Stimulated activated CD4-positive, alpha-beta T cell treated with anti-CD3 and anti-CD28 coated beads, Interleukin-4, amount 100 ng/mL, for 1 hour (primary cell): ENCODE results near the gene GALE.
"Not testable (repeated sequence)": the region's sequence is repeated elsewhere in the genome, so short reads cannot be mapped to it uniquely, and the experiment has no call there.

Experiments used
- DNase-seq: peaks from one replicate; pipeline ENCODE4 v3.0.0-alpha.2; 2020

GALE gene

GRCh38 chr1:23800400-23801337 is at the start of gene GALE:
TSS of gene GALE (minus strand) at chr1:23800754. CDS start at chr1:23799007, 1,747 bp downstream.
- DNase-seq: peak; percentile 98

- no peak for DNase-seq
Measured at GRCh38 chr1:23848673-23849616, 48.4 kb upstream of the GALE start.

DNA sequence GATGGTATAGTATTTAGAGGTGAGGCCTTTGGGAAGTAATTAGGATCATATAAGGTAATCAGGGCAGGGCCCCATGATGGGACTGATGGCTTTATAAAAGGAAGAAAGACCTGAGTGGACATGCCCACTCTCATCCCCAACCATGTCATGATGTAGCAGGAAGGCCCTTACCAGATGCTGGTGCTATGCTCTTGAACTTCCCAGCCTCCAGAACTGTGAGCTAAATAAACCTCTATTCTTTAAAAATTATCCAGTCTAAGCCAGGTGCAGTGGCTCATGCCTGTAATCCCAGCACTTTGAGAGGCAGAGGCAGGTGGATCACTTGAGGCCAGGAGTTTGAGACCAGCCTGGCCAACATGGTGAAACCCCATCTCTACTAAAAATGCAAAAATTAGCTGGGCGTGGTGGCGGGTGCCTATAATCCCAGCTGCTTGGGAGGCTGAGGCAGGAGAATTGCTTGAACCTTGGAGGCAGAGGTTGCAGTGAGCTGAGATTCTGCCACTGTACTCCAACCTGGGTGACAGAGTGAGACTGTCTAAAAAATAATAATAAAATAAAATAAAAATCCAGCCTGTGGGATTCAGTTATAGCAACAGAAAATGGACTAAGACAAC is 47.0 kb upstream of the GALE start:
- not testable (repeated sequence) for DNase-seq

DNA sequence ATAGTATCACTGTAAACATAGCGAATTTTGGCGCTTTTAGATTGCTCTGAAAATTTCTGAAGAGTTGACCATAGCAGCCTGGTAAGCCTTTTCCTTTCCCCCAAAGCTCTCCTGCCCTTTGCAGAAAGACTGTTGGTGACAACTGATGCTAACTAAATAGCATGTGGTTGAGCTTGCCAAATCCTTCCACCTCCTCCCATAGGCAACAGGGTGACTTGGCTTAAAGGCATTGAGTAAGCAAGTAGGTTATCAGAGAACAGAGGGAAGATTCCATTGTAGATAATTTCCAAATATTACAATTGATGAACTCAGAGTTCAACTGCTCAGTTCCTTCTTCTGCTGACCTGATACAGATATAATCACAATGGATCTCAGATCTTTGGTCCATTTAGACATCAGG is 44.6 kb upstream of the GALE start:
- no peak for DNase-seq

DNA sequence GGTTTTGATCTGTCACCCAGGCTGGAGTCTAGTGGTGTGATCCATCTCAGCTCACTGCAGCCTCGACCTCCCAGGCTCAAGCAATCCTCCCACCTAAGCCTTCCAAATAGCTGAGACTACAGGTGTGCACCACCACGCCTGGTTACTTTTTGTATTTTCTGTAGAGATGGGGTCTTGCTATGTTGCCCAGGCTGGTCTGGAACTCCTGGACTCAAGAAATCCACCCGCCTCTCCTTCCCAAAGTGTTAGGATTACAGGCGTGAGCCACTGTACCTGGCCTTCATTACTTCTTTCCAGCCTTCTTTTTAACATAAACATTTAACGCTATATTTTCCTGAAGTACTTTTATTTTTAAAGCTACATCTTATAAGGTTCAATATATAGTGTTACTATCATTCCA is 43.1 kb upstream of the GALE start:
- no peak for DNase-seq

- DNase-seq: peak; percentile 78
Measured at GRCh38 chr1:23838401-23838866, 37.9 kb upstream of the GALE start.

DNA sequence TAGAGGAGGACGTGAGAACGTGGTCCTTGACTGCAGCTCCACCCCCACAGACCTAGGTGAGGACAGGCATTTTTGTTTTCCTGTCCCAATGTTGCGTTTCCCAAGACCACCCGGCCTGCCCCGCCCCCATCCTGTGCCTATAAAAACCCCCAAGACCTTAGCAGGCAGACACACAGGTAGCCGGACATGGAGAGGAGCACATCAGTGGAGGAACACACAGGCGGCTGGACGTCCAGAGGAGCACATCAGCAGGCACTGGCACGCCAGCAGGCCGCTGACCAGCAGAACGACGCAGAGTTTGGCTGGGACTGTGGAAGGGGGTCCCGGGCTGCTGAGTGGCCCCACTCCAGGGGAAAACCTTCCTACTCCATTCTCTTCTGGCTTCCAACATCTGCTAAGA is 37.4 kb upstream of the GALE start:
- no peak for DNase-seq

DNA sequence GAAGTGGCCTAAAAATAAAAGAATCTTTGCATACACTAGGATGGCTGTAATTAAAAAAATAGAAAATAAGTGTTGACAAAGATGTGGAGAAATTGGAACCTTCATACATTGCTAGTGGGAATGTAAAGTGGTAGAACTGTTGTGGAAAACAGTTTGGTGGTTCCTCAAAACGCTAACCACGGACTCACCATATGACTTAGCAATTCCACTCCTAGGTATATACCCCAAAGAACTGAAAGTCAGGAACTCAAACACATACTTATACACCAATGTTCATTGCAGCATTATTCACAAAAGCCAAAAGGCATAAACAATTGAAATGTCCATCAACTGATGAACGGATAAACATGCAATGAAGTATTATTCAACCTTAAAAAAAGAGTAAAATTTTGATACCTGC is 35.5 kb upstream of the GALE start:
- no peak for DNase-seq

GRCh38 chr1:23834156-23834555 is 33.6 kb upstream of the GALE start:
- not testable (repeated sequence) for DNase-seq

DNA sequence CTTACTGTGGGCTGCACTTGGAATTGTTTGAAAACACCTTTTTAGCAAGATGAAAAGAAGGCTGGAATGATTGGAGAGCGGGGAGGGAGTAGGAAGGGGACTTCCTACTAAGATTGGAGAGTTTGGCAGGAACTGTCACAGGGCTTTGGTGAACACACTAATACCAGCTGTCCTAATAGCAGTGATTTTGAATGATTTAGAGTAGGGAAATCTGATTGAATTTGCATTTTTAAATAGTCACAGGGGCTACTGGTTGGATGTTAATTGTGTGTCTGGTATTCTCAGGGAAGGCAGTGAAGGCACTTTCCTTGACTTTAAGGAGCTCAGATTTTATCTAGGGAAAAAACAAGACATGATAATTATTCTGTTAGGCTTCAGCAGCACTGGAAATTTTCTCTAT is 27.2 kb upstream of the GALE start:
- no peak for DNase-seq

- not testable (repeated sequence) for DNase-seq
Measured at GRCh38 chr1:23826590-23826989, 26.0 kb upstream of the GALE start.

DNA sequence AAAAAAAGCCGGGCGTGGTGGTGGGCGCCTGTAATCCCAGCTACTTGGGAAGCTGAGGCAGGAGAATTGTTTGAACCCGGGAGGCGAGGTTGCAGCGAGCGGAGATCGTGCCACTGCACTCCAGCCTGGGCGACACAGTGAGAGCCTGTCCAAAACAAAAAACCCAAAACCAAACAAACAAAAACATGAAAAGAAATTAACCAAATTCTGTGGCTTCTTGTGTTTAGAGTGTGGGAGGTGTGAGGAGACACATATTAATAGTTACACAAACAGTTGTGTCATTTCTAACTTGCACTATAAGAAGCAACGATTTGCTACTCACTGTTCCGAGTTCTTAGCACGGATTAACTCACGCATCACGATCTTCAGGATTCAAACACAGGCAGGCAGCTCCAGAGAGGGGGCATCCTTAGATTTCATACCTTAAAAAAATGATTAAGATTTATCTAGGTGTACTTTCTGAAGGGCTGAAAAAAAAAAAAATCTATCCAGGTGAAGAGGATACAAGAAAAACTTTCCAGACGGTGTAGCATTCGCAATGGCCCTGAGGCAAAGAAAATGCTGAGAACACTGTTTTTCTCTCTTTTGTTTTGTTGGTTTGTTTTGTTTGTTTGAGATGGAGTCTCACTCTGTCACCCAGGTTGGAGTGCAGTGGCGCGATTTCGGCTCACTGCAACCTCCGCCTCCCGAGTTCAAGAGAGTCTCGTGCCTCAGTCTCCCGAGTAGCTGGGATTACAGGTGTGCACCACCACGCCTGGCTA is 25.4 kb upstream of the GALE start:
- DNase-seq: no peak

GRCh38 chr1:23825076-23825761 is 24.7 kb upstream of the GALE start, which contains the start of gene HMGCL:
TSS of gene HMGCL (minus strand) at chr1:23825429. CDS start at chr1:23825415, 14 bp downstream.
- peak; percentile 90 for DNase-seq

DNA sequence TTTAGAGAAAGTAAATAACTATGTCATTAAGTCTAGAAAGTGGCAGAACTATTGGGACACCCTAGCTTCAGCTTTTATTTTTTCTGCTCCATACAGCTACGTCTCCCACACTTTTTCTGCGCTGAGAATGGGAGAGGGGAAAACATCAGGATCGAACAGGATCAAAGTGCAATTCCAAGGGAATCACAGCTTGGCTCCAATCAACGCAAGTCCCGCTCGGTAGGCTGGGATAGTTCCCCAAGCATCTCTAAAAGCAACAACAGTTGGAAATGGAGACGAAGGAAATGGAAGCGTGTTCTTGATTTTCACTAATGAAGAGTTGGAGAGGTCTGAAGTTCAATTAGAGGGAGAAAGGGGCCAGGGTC is 24.1 kb upstream of the GALE start:
- no peak for DNase-seq

DNA sequence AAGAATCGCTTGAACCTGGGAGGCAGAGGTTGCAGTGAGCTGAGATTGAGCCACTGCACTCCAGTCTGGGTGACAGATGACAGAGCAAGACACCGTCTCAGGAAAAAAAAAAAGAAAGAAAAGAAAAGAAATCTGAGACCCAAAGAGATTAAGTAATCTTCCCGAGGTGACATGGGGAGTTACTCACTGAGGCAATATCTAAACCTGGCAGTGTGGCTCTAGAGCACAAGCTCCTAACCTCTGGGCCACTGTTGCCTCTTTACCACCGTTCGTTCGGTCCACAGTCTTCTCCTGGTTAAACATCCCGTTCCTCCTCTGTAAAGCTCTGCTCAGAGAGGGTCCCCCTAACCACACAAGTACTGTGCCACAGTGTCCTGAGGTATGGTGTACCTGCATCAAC is 23.2 kb upstream of the GALE start:
- no peak for DNase-seq

GRCh38 chr1:23817633-23818032 is 17.1 kb upstream of the GALE start:
- DNase-seq: no peak

DNA sequence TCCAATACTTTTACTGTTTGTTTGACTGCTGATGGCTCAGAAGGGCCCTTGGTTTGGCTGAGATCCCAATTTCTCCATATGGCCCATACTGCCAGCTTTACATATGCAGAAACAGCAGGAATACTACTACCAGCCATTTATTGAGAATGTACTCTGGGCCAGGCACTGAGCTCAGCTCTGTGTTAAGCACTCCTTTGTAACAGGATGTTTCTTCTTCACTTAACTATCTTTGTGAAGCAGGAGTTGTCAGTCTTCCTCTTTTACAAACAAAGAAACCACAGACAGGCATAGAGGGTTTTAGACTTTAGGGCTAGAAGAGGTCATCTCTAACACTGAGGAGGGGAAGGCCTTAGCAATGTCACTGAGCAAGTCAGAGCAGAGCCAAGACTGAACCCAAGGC is 16.4 kb upstream of the GALE start:
- no peak for DNase-seq

- DNase-seq: no peak
Measured at GRCh38 chr1:23816361-23816760, 15.8 kb upstream of the GALE start.

- no peak for DNase-seq
Measured at GRCh38 chr1:23814016-23814415, 13.5 kb upstream of the GALE start.

GRCh38 chr1:23810818-23811540 is 10.4 kb upstream of the GALE start:
- DNase-seq: peak; percentile 43

DNA sequence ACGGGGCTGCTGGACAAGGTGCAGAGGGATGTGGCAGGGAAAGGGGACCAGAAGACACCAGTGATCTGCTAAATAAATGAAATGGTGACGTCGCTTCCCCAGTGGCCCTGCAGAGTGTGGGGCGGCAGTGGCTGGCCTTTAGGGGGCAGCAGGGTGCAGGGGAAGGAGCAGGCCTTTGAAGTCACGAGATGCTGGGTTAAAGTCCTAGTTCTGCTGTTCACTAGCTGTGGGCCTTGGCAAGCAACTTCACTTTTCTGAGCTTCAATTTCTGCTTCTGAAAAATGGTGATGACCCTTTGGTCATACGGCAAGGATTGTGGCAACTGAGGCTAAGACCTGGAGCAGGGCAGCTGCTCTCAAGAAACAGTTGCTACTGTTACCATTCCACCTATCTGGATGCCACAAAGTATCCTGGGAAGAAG is 9.2 kb upstream of the GALE start:
- peak; percentile 81 for DNase-seq
